Measurements from ENCODE around the gene SELENOO.

Gene SELENOO

DNA sequence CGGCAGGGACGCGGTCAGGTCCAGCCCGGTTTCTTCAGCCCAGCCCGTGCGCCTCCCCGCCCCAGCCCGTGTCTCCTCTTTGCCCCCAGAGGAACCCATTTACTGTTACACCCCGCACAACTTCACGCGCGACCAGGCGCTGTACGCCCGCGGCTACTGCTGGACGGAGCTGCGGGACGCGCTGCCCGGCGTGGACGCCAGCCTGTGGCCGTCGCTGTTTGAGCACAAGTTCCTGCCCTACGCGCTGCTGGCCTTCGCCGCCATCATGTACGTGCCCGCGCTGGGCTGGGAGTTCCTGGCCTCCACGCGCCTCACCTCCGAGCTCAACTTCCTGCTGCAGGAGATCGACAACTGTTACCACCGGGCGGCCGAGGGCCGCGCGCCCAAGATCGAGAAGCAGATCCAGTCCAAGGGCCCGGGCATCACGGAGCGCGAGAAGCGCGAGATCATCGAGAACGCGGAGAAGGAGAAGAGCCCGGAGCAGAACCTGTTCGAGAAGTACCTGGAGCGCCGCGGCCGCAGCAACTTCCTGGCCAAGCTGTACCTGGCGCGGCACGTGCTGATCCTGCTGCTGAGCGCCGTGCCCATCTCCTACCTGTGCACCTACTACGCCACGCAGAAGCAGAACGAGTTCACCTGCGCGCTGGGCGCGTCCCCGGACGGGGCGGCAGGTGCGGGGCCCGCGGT is 23.8 kb upstream of the SELENOO start:
- no peak for TF ChIP-seq FOXM1 (IDR thresholded peaks at IDR 0.05; ENCODE audit: borderline replicate concordance, low read depth)

DNA sequence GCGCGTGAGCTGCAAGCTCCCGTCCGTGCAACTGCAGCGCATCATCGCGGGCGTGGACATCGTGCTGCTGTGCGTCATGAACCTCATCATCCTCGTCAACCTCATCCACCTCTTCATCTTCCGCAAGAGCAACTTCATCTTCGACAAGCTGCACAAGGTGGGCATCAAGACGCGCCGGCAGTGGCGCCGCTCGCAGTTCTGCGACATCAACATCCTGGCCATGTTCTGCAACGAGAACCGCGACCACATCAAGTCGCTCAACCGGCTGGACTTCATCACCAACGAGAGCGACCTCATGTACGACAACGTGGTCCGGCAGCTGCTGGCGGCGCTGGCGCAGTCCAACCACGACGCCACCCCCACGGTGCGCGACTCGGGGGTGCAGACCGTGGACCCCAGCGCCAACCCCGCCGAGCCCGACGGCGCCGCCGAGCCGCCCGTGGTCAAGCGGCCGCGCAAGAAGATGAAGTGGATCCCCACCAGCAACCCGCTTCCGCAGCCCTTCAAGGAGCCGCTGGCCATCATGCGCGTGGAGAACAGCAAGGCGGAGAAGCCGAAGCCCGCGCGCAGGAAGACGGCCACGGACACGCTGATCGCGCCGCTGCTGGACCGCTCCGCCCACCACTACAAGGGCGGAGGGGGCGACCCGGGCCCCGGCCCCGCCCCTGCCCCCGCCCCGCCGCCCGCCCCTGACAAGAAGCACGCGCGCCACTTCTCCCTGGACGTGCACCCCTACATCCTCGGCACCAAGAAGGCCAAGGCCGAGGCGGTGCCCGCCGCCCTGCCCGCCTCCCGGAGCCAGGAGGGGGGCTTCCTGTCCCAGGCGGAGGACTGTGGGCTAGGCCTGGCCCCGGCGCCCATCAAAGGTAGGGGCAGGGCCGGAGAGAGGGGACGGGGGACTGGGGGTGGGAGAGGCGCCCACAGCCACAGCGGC is 23.0 kb upstream of the SELENOO start:
- no peak for TF ChIP-seq RAD21 (IDR thresholded peaks at IDR 0.05; ENCODE audit: low read depth)
- TF ChIP-seq, protein P1, sequence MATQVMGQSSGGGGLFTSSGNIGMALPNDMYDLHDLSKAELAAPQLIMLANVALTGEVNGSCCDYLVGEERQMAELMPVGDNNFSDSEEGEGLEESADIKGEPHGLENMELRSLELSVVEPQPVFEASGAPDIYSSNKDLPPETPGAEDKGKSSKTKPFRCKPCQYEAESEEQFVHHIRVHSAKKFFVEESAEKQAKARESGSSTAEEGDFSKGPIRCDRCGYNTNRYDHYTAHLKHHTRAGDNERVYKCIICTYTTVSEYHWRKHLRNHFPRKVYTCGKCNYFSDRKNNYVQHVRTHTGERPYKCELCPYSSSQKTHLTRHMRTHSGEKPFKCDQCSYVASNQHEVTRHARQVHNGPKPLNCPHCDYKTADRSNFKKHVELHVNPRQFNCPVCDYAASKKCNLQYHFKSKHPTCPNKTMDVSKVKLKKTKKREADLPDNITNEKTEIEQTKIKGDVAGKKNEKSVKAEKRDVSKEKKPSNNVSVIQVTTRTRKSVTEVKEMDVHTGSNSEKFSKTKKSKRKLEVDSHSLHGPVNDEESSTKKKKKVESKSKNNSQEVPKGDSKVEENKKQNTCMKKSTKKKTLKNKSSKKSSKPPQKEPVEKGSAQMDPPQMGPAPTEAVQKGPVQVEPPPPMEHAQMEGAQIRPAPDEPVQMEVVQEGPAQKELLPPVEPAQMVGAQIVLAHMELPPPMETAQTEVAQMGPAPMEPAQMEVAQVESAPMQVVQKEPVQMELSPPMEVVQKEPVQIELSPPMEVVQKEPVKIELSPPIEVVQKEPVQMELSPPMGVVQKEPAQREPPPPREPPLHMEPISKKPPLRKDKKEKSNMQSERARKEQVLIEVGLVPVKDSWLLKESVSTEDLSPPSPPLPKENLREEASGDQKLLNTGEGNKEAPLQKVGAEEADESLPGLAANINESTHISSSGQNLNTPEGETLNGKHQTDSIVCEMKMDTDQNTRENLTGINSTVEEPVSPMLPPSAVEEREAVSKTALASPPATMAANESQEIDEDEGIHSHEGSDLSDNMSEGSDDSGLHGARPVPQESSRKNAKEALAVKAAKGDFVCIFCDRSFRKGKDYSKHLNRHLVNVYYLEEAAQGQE (IDR thresholded peaks at IDR 0.05; ENCODE audit: low read depth), result no peak
- TF ChIP-seq, protein P2, sequence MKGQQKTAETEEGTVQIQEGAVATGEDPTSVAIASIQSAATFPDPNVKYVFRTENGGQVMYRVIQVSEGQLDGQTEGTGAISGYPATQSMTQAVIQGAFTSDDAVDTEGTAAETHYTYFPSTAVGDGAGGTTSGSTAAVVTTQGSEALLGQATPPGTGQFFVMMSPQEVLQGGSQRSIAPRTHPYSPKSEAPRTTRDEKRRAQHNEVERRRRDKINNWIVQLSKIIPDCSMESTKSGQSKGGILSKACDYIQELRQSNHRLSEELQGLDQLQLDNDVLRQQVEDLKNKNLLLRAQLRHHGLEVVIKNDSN (IDR thresholded peaks at IDR 0.05), result no peak
- TF ChIP-seq FOXM1 (IDR thresholded peaks at IDR 0.05; ENCODE audit: borderline replicate concordance, low read depth), result no peak
- no peak for TF ChIP-seq TAF1 (IDR thresholded peaks at IDR 0.05; ENCODE audit: low read depth)
- TF ChIP-seq EP300 (IDR thresholded peaks at IDR 0.05; ENCODE audit: borderline replicate concordance), result no peak
- TF ChIP-seq CEBPB (IDR thresholded peaks at IDR 0.05), result no peak
- no peak for TF ChIP-seq TCF12 (IDR thresholded peaks at IDR 0.05; ENCODE audit: low read depth)
- TF ChIP-seq, protein P3, sequence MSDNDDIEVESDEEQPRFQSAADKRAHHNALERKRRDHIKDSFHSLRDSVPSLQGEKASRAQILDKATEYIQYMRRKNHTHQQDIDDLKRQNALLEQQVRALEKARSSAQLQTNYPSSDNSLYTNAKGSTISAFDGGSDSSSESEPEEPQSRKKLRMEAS (IDR thresholded peaks at IDR 0.05), result no peak
- no peak for TF ChIP-seq CREB1 (IDR thresholded peaks at IDR 0.05; ENCODE audit: low read depth)
- no peak for TF ChIP-seq YY1 (IDR thresholded peaks at IDR 0.05; ENCODE audit: low read depth)
- no peak for TF ChIP-seq EGR1 (IDR thresholded peaks at IDR 0.05)
- no peak for TF ChIP-seq TEAD4 (IDR thresholded peaks at IDR 0.05)
- no peak for TF ChIP-seq ZBTB7A (IDR thresholded peaks at IDR 0.05; ENCODE audit: low read depth)
- TF ChIP-seq NFIC (IDR thresholded peaks at IDR 0.05), result no peak

DNA sequence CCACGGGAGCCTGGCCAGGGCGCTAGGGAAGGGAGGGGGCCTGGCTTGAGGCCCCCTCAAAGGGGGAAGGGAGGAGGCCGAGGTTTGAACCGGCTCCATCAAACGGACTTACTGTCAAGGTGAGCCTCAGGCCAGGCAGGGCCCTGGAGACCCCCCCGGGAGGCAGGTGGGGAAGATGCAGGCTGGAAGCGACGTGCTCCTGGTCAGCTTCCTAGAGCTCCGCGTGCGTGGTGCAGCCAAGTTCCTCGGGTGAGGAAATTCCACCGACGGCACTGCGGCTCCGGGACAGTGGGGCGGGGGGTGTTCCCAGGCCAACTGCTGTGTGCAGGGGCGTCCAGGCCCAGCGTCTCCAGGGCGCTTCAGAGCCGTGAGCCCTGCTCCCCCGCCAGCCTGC is 22.3 kb upstream of the SELENOO start:
- no peak for TF ChIP-seq TCF12 (IDR thresholded peaks at IDR 0.05; ENCODE audit: low read depth)
- TF ChIP-seq EGR1 (IDR thresholded peaks at IDR 0.05), result no peak
- no peak for TF ChIP-seq FOXM1 (IDR thresholded peaks at IDR 0.05; ENCODE audit: borderline replicate concordance, low read depth)
- no peak for TF ChIP-seq CEBPB (IDR thresholded peaks at IDR 0.05)
- no peak for TF ChIP-seq NFIC (IDR thresholded peaks at IDR 0.05)
- TF ChIP-seq, protein P2 (IDR thresholded peaks at IDR 0.05), result no peak
- no peak for TF ChIP-seq TAF1 (IDR thresholded peaks at IDR 0.05; ENCODE audit: low read depth)
- no peak for TF ChIP-seq YY1 (IDR thresholded peaks at IDR 0.05; ENCODE audit: low read depth)
- TF ChIP-seq RAD21 (IDR thresholded peaks at IDR 0.05; ENCODE audit: low read depth), result no peak
- TF ChIP-seq ZBTB7A (IDR thresholded peaks at IDR 0.05; ENCODE audit: low read depth), result no peak
- TF ChIP-seq CREB1 (IDR thresholded peaks at IDR 0.05; ENCODE audit: low read depth), result no peak
- no peak for TF ChIP-seq EP300 (IDR thresholded peaks at IDR 0.05; ENCODE audit: borderline replicate concordance)
- TF ChIP-seq TEAD4 (IDR thresholded peaks at IDR 0.05), result no peak
- TF ChIP-seq, protein P1 (IDR thresholded peaks at IDR 0.05; ENCODE audit: low read depth), result no peak
- TF ChIP-seq, protein P3 (IDR thresholded peaks at IDR 0.05), result no peak

DNA sequence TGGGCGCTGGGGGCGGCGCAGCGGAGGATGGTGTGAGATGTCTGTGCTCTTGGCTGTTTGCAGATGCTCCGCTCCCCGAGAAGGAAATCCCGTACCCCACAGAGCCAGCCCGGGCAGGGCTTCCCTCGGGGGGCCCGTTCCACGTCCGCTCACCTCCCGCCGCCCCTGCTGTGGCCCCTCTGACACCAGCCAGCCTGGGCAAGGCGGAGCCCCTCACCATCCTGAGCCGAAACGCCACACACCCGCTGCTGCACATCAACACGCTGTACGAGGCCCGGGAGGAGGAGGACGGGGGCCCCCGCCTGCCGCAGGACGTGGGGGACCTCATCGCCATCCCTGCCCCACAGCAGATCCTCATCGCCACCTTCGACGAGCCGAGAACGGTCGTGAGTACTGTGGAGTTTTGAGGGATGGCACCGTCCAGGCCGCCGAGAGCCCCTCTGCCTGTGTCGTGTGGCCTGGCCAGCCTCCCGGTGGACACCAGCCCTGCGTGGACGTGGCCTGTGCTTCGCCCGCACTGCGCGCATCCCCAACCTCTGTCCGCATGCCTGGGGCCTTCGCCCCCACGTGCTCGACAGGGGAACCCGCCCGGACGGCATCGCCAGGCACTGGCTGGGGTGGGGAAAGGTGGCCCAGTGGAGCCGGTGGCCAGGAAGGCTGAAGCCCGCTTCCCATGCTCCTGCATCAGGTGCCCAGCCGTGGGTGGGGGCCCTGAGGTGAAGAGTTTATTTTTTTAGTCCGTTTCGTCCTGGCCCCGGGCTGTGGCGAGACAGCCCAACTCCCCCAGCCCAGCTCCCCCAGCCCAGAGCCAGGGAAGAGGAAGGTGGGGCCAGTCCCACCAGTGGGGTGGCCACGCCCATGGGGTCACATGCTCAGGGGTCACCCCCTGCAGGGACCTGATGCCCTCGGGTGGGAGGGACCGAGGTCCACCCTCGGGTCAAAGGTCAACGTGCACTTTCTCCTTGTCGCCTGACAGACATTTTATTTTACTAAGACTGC is 21.6 kb upstream of the SELENOO start:
- TF ChIP-seq CREB1 (IDR thresholded peaks at IDR 0.05; ENCODE audit: low read depth) (no peak), NFIC (IDR thresholded peaks at IDR 0.05) (no peak), YY1 (IDR thresholded peaks at IDR 0.05; ENCODE audit: low read depth) (no peak), TEAD4 (IDR thresholded peaks at IDR 0.05) (no peak), RAD21 (IDR thresholded peaks at IDR 0.05; ENCODE audit: low read depth) (no peak)
- TF ChIP-seq, protein P2 (IDR thresholded peaks at IDR 0.05), result 0 out of 2 replicates have a peak, but pooled peaks have one; percentile 22

All from Ishikawa (cell line).